COR-L47 (cell line): Measurements from ENCODE around the gene PRPF38A.
A peak's percentile ranks its signal among the peaks of the same experiment; 100 is the strongest.
"Not testable (repeated sequence)": the region's sequence is repeated elsewhere in the genome, so short reads cannot be mapped to it uniquely, and the experiment has no call there.

Source experiments
- DNase-seq: peaks from one replicate; lab custom pipeline; 2025; lab: John Stamatoyannopoulos, UW

Gene PRPF38A, protein sequence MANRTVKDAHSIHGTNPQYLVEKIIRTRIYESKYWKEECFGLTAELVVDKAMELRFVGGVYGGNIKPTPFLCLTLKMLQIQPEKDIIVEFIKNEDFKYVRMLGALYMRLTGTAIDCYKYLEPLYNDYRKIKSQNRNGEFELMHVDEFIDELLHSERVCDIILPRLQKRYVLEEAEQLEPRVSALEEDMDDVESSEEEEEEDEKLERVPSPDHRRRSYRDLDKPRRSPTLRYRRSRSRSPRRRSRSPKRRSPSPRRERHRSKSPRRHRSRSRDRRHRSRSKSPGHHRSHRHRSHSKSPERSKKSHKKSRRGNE

DNA sequence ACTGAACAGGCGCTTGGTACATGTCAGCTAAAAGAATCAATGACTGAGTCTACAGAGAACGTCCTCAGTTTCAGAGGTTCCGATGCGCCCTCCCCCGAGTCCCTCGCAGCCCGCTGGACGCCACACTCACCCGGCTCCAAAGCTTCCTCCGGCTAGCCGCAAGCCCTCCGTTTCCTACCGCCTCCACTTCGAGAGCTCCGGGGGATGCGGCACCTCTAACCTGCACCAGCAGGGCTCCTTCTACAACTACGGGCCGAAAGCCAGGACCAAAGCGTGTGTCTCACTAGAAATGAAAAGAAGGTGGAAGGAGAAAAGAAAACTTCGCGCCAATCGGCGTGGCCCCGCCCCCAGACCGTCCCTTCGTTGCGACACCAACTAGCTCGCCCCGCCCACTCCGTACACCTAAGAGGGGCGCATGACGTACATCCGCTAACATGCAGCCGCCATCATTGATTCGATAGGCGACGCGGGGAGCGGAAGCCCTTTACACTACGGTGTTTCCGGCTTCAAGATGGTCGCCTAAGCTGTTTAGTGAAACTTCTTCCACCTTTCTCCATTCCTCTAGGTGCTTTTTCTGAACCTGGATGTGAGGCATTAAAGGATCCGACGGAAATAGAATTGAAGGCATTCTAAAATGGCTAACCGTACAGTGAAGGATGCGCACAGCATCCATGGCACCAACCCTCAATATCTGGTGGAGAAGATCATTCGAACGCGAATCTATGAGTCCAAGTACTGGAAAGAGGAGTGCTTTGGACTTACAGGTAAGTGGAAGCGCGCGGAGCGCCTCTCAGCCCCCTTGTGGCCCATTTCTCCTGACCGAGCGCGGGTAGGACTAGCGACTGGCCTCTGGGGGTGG is at the start of gene PRPF38A, which contains the start of gene ORC1:
TSS of gene PRPF38A (plus strand) at position 487 of the 859 bp plus-strand sequence. CDS start at position 635, 148 bp downstream.
TSS of gene ORC1 (minus strand) at position 308 of the 859 bp plus-strand sequence. CDS start 2,200 bp downstream, outside the sequence.
- DNase-seq: peak; percentile 100

DNA sequence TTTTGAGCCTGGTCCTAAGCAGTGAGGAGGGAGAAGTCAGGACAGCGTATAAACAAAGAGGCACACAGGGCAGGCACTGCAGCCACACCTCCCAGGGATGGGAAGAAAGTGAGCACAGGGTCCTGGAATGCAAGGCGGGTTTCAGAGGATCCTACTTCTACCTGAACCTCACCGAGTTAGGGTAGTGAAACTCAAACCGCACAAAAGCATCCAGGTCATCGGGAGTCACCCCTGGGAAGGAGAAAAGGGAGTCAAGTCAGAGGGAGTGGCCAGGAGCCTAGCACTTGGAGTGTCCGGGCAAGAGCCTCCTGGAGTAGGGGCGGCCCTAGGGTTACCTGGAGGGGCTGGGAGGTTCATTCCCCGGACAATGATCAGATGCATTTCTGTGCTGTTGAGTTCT is 49.0 kb upstream of the PRPF38A start:
- DNase-seq: no peak

DNA sequence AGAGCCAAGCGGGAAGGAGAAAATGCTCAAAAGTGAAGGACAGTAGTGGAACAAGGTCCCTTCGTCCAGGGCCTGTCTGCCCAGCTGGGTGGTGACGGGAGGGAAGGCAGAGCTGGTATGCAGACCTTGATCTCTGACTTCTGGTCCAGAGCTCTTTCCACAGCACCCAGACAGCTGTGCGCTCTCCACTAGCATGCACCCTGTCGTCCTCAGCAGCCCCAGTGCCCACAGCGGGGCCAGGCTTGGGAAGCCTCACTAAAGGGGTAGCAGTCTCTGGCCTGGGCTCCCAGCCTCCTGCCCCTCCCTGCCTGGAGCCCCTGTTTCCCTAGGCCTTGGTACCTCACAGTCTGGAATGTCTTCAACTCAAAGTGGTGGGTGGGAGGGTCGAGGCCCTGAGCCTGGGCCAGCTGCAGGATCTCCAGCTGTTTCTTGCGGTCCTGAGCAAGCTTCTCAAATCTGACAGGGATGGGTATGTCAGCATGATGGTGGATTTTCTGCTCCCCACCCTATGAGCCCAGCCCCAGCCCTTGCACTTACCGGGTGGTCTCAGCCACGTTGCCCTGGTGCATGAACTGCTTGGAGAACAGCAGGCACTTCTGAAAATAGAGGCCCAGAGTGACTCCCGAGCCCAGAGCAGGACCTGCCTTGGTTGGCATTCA is 48.4 kb upstream of the PRPF38A start:
- DNase-seq: no peak

DNA sequence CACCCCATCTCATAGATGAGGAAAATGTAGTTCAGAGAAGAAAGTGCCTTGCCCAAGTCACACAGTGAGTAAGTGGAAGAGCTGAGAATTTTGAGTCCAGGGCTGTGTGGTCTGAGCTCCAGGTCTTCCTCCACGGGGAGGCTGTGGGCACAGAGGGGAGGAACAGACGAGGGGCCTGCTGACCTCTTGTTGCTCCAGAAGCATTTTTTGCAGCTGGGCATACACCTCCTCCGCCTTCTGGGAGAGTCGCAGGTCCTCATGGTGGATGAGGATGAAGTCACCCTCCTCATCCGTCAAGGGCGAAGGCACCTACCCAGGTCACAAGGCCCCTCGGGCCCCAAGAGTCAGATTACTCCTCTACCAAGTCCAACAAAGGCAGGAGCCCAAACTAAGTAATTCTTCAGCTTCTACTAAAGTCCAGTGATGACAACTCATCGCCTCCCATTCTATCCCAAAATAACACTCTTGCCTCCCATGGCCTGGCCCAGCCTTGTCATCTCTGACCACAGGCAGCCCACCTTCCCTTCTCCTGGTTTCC is 47.5 kb upstream of the PRPF38A start:
- DNase-seq: no peak

DNA sequence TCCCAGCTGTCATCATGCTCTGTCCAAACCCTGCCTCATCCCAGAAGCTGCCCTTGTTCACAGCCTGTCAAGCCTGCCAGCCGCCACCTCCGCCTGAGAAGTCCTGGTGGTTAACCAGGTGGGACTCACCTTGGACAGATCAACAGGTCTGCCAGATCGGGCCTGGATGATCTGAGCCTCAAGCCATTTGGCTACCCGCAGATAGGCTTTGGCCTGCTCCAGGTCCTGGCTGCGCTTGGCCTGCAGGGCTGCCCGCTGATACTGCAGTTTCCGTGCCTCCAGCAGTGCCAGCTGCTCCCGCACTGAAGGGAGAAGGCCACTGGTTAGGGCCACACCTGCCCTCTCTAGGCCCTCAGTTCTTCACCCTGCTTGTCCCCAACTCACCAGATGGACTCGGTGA is 47.0 kb upstream of the PRPF38A start:
- DNase-seq: no peak

DNA sequence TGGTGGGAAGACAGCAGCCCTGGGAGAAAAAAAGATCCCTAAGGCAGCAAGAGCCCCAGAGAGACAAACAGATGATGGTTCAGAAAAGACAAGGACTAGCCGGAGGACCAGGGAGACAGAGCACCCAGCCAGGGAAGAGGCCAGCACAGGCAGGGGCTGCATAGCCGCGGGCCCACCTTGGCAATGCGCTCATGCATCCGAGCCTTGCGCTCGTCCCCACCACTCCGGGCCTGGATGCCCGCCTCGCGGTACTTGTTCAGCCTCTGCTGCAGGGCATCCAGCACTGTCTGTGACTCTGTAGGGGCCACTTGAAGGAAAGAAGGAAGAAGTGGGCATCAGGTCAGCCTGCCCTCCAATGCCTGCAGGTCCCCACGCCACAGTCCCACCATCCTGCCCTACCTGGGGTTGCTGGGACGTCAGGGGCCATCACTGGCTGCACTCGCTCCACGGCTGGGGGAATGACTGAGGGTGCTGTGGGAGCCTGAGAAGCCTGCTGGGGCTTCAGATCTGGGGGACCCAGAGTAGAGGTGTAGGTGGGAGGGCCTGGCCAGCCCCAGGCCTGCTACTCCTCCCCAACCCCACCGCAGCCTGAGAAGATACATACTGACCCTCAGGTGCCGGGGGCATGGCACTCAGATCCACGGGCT is 45.4 kb upstream of the PRPF38A start:
- DNase-seq: no peak

DNA sequence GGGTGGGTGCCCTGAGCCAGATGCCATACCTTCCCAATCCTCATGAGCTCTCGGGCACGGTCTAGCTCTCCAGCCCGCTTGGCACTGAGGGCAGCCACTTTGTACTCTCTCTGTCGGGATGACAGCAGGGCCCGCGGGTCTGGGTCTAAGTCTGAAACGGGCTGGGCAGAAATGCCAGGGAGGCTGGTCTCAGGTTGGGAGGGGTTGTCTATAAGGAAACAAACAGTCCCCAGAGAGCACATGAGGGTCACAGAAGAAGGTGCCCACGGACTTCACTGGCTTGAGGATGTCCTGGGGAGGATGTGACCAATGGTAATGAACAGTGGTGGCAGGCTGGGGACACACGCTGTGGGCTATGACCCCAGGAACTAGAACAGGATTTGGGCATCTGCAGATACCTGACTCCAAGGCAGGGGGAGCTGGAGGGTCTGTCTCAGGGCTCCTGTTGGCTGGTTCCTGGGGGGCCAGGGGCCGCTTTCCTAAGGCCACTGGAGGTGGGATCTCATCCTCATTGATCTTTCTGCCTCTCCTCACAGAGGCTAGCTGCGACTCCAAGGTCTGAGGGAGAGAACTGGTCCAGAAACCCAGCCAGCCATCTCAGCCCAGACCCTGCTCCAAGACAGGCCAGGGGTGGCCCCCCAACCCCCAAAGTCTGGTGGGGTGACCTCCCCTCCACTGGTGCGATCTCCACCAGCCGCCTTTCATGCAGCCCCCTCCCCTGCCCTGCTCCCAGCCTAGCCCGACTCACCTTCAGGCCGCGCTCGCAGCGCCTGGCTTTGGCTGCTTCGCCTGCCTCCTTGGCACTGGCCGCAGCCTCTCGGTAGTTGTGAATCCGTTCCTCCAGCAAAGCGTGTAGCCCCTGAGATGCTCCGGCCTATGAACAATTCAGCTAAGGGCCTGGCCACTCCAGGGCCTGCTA is 44.5 kb upstream of the PRPF38A start:
- DNase-seq: no peak

DNA sequence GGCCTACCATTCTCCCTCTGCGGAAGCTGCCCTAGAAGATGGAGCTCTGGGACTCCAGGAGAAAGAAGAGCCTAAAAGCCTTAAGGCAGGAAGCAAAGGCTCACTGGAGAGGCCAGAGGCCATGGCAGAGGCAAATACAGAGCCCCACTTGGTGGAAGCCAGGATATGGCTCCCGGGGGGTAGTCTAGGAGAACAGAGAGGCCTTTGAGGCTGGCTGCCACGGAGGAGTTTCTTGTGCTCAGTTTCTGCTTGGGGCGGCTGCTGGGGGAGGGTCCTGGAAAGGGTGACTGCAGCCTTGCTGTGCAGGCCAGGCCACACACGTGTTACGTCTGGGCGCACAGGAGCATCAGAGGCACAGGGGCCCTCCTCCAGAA is 43.8 kb upstream of the PRPF38A start:
- no peak for DNase-seq

DNA sequence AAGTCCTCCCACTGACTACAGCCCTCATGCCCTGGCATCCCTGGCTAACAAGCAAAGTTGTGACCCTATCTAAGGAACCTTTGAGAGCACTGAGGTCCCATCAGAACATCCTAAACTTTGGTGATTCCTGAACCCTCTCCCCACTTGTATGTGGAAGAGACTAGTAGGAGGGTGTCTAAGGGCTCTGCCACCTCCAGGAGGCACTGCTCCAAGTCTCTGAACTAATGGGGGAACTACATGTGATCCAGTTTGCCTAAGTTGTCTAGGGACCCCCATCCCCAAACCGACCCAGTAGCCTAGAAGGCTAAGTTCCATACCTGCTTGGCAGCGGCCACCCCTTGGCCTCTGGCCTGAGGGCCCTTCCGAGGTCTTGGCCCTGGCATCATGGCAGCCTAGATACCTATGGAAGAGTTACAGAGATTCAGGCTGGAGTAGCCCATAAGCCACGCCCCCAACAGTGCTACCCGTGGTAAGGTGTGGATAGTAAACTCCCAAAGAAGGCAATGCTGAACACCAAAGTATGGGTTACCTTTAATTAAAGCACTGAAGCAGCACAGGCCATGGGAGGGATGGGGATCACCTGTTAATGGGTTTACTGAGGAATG is 40.1 kb upstream of the PRPF38A start:
- no peak for DNase-seq

DNA sequence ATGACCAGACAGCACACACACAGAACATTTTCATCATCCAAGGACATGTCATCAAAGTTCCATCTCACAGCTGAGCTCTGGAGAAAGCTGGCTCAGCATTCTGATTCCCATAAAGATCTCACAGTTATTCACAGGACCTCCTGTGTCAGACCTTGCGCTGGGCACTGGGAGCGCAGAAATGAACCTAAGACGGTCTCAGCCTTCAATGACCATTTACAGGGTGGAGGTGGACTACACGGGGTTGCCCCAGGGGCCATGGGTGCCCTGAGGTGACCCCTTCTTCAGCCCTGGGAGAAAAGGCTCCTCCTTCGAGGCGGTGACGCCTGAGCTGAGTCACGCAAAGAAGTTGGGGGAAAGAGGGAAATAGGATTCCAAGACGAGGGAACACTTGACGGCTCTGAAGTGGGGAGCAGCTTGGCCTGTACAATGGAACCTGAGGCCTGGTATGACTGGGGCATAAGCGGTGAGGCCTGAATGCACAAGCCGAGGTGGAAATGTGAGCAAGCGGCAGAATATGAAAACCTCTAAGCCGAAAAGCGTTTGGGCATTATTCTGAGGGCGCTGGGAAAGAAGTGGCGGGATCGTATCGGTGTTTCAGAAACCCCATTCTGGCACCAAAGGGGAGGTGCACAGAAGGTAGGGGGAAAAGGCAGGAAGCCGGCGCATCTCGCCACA is 39.2 kb upstream of the PRPF38A start:
- no peak for DNase-seq

DNA sequence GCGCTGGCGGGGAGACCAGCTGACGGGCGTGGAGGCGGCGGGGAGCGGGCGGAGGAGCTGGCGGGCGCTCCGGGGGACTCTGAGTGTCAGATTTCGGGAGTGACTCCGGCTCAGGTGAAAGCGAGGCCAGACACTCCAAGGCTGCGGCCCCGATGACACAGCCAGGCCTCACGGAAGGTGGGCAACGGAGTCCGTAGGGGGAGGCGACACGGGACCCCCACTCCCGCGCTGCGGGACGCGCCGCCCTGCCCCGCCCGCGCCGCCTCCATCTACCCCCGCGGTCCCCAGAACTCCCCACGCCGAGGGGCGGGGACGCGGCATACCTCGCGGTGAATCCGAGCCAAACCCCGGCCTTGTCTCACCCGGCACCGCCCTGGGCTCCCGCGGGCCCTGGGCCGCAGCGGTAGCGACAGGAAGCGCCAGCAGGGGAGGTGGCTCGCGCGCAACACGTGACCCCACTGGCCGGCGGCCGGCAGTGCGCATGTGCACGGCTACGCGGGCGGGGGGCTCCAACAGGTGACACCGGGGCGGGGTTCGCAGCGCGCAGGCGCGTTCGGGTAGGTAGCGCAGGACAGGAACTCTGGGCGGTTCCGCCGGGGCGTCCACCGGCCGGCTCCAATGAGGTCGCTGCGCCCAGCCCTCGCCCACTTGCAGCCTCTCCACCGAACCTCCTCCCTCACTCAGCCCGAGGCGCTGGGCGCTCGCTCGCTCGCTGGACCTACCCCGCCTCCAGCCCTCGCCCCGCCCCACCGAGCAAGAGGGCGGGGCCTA is 38.5 kb upstream of the PRPF38A start, which contains the start of gene CC2D1B:
TSS of gene CC2D1B (minus strand) at position 460 of the 771 bp plus-strand sequence. CDS start 1,585 bp downstream, outside the sequence.
- peak; percentile 98 for DNase-seq

DNA sequence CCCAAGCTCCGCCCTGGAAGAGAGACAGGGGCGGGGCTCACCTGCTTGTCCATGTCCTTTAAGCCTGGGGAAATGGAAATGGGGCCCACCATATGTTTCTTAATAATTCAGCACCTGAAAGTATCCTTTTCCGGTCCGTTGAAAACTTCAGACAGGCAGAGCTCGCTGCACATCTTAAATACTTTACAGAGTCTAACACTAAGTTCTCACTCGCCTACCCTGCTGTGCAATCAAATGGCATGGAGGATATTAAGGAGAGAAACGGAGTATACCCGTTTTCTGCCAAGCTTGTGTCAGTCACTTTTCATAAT is 37.9 kb upstream of the PRPF38A start:
- DNase-seq: no peak

DNA sequence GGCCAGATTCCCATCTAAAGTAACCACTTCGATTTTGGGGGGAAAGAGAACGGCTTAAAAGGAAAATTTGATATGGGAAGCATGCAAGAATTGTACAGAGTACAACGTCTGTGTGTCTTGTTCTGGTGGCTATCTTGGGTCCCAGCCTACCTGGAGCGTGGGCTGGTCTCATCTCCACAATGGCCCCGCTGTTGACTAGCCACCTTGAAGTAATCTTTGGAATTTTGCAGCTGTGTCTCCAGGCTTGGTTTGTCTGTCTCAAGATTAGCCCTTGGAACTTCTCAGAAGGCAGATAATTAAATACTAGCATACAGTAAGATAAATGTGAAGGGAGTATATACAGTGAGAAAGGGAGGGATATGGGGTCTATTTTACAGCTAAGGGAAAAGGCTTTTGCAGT is 37.1 kb upstream of the PRPF38A start:
- no peak for DNase-seq

DNA sequence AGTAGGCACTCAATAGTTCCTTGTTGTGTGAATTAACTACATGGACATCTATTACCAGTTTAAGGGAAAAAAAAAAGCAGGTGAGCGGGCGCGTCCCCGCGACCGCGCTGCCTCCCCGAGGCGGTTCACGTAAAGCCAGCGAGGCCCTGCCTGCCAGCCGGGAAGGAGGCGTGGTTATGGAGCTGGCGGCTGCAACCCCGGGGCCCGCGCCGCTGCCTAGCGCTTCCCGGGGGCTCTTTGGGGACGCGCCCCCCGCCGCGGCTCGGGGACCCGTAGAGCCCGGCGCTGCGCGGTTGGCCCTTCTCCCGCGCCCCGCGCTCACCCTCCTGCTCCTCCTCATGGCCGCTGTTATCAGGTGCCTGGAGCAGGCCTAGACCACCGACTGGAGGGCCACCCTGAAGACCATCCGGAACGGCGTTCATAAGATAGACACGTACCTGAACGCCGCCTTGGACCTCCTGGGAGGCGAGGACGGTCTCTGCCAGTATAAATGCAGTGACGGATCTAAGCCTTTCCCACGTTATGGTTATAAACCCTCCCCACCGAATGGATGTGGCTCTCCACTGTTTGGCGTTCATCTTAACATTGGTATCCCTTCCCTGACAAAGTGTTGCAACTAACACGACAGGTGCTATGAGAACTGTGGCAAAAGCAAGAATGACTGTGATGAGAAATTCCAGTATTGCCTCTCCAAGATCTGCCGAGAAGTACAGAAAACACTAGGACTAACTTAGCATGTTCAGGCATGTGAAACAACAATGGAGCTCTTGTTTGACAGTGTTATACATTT is 35.8 kb upstream of the PRPF38A start:
- DNase-seq: peak; percentile 70

DNA sequence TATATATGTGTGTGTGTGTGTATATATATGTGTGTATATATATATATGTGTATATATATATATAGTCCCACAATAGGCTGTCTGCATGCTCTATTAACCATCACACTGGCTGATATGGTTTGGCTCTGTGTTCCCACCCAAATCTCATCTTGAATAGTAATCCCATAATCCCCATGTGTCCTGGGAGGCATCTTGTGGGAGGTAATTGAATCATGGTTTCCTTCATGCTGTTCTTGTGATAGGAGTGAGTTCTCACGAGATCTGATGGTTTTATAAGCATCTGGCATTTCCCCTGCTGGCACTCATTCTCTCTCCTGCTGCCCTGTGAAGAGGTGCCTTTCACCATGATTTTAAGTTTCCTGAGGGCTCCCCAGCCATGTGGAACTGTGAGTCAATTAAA is 34.6 kb upstream of the PRPF38A start:
- DNase-seq: not testable (repeated sequence)

DNA sequence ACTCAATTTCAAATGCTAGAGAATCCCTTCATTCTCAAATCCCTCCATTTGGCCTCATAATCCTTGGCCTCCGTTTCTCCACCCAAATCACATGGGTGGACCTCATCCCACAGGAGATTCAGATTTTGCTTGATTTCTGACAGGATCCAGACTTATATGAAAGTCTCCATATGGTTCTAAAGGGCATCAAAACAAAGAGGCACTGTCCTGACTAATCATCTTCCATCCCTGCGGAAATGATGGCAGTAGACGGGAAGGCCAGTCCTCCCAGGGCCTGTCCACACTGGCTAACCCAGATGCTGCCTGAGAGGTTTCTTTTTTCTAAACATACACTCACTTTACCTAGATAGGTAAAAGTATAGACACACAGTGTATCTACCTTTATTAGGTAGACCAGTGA is 19.0 kb upstream of the PRPF38A start:
- DNase-seq: no peak

DNA sequence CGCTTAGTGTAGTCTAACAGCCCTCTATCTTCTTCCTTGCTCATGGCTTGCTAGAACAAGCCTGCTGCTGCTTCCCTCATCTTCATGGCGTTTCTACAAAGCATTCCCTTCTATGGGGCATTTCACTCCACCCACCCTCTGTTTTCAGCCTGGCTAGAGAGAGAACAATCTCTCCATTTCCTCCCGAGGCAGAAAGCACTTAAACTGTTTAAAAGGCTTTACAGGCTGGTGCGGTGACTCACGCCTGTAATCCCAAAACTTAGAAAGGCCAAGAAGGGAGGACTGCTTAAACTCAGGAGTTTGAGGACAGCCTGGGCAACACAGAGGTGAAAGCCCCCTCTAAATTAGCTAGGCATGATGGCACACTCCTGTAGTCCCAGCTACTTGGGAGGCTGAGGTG is 17.9 kb upstream of the PRPF38A start:
- no peak for DNase-seq

DNA sequence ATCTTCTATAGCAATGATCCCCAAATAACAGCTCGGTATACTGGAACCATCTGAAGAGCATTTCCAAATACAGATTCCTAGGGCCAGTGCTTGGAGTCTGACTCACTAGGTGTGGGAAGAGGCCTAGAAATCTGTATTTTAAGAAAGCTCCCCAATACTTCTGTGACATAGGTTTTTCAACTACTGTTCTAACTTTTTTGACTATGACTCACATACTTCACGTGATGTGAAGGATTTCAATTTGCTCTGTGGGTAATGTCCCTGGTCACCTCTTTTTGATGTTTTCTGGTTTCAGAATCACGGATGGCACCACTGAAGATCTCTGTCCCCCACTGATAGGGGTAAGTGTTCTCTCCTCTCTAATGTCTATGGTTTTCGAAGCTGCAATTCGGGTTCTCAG is 11.2 kb upstream of the PRPF38A start:
- no peak for DNase-seq
